ENCODE results near the gene CFAP410. TPM values are rescaled to one million over a fixed set of nuclear protein-coding genes. Genes with fewer than 3 reads are reported as not detected.

The CFAP410 gene
- total RNA-seq, 1 donor from 2014 or later: 10.4 TPM

- no peak overlapping the region for H3K4me2 ChIP-seq (ENCODE audit: low read length)
- H3K27ac Mint-ChIP-seq (ENCODE audit: unreplicated experiment): no peak overlapping the region
- no peak overlapping the region for H2AFZ ChIP-seq (ENCODE audit: low read depth, low read length)
- no peaks in the 10 kb centered on the region for H3K4me1 ChIP-seq (ENCODE audit: insufficient read depth, low read length)
- H3K79me2 ChIP-seq (ENCODE audit: insufficient read depth, low read length): no peaks in the 10 kb centered on the region
- no peaks in the 10 kb centered on the region for H3K9me3 ChIP-seq (ENCODE audit: insufficient read depth, low read depth, low read length)
- TF ChIP-seq CTCF (IDR thresholded peaks at IDR 0.05; ENCODE audit: insufficient read depth, low read depth, low read length) (no peak), EZH2 (IDR thresholded peaks at IDR 0.05; ENCODE audit: insufficient read depth, low read length) (no peak)
- peaks cover 61% of the 10 kb centered on the region for H3K27me3 Mint-ChIP-seq (ENCODE audit: low read depth, unreplicated experiment)
- no peak for DNase-seq (ENCODE audit: low read depth)
- H3K9me3 Mint-ChIP-seq (ENCODE audit: unreplicated experiment): peaks cover 7% of the 10 kb centered on the region
- H3K4me1 Mint-ChIP-seq (ENCODE audit: low read depth, unreplicated experiment): no peaks in the 10 kb centered on the region
- H3K36me3 Mint-ChIP-seq (ENCODE audit: low read depth, unreplicated experiment): peaks cover 10% of the 10 kb centered on the region
- H3K4me3 Mint-ChIP-seq (ENCODE audit: unreplicated experiment): no peak overlapping the region
- no peaks in the 10 kb centered on the region for H3K36me3 ChIP-seq (ENCODE audit: insufficient read depth, low read length)
- no peak overlapping the region for H3K4me3 ChIP-seq (ENCODE audit: insufficient read depth, low read depth, low read length)
- no peak for FAIRE-seq
- H3K9ac ChIP-seq (ENCODE audit: low read length): no peak overlapping the region
- no peaks in the 10 kb centered on the region for H3K27me3 ChIP-seq (ENCODE audit: insufficient read depth, low read length)
- no peaks in the 10 kb centered on the region for H4K20me1 ChIP-seq (ENCODE audit: insufficient read depth, low read length)
- H3K27ac ChIP-seq (ENCODE audit: low read depth, low read length): no peak overlapping the region
These were observed 33.4 kb upstream of the CFAP410 start for GRCh38 chr21:44372616-44373015.

DNA sequence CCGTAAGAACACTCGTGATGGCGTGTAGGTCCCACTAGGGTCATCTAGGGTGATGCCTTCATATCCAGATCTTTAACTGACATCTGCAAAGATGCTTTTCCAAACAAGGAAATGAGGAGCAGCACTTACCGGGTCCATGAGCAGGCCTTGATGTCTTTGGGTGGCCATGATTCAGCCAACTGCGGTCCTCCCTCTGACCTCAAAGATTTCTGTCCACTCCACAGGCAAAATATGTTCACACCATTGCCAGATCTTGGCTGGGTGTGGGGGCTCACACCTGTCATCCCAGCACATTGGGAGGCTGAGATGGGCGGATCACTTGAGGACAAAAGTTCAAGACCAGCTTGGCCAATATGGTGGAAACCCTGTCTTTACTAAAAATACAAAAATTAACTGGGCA lies 32.4 kb upstream of the CFAP410 start:
- Histone ChIP-seq H3K79me2 (ENCODE audit: insufficient read depth, low read length) (no peaks in the 10 kb centered on the region), H3K9me3 (ENCODE audit: insufficient read depth, low read depth, low read length) (no peaks in the 10 kb centered on the region), H3K4me2 (ENCODE audit: low read length) (no peak overlapping the region), H3K27ac (ENCODE audit: low read depth, low read length) (no peak overlapping the region), H4K20me1 (ENCODE audit: insufficient read depth, low read length) (no peaks in the 10 kb centered on the region), H3K4me1 (ENCODE audit: insufficient read depth, low read length) (no peaks in the 10 kb centered on the region), H3K27me3 (ENCODE audit: insufficient read depth, low read length) (no peaks in the 10 kb centered on the region), H3K4me3 (ENCODE audit: insufficient read depth, low read depth, low read length) (no peak overlapping the region), H3K36me3 (ENCODE audit: insufficient read depth, low read length) (no peaks in the 10 kb centered on the region), H2AFZ (ENCODE audit: low read depth, low read length) (no peak overlapping the region), H3K9ac (ENCODE audit: low read length) (no peak overlapping the region)
- no peak for DNase-seq (ENCODE audit: low read depth)
- H3K27me3 Mint-ChIP-seq (ENCODE audit: low read depth, unreplicated experiment): peaks cover 62% of the 10 kb centered on the region
- H3K36me3 Mint-ChIP-seq (ENCODE audit: low read depth, unreplicated experiment): peaks cover 10% of the 10 kb centered on the region
- no peaks in the 10 kb centered on the region for H3K4me1 Mint-ChIP-seq (ENCODE audit: low read depth, unreplicated experiment)
- FAIRE-seq: no peak
- H3K27ac Mint-ChIP-seq (ENCODE audit: unreplicated experiment): no peak overlapping the region
- TF ChIP-seq CTCF (IDR thresholded peaks at IDR 0.05; ENCODE audit: insufficient read depth, low read depth, low read length) (no peak), EZH2 (IDR thresholded peaks at IDR 0.05; ENCODE audit: insufficient read depth, low read length) (no peak)
- H3K4me3 Mint-ChIP-seq (ENCODE audit: unreplicated experiment): no peak overlapping the region
- H3K9me3 Mint-ChIP-seq (ENCODE audit: unreplicated experiment): peaks cover 7% of the 10 kb centered on the region

DNA sequence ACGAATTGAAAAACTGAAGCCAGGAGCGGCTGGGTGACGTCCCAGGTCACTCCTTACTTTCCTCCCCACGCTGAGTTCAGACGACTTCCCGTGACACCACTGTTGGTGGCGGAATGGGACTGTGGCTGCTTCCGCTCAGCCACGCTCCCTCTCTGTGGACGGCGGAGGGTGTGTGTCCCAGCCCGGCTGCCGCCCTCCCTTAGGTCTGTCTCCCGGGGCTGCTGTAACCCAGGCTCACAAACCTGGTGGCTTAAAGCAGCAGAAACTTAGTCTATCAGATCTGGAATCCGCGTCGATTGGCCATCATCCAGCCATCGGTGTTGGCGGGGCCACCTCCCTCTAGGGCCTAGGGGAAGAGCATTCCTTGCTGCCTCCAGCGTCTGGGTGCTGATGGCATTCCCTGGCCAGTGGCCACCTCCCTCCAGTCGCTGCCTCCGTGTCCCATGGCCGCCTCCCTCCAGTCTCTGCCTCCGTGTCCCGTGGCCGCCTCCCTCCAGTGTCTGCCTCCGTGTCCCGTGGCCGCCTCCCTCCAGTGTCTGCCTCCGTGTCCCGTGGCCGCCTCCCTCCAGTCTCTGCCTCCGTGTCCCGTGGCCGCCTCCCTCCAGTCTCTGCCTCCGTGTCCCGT lies 31.7 kb upstream of the CFAP410 start:
- Histone ChIP-seq H3K9me3 (ENCODE audit: insufficient read depth, low read depth, low read length) (no peaks in the 10 kb centered on the region), H3K4me3 (ENCODE audit: insufficient read depth, low read depth, low read length) (no peak overlapping the region)
- H3K9me3 Mint-ChIP-seq (ENCODE audit: unreplicated experiment): peaks cover 7% of the 10 kb centered on the region

More for the DNA sequence above, 31.7 kb upstream of the CFAP410 start:
- Mint-ChIP-seq H3K27me3 (ENCODE audit: low read depth, unreplicated experiment) (peaks cover 60% of the 10 kb centered on the region), H3K4me1 (ENCODE audit: low read depth, unreplicated experiment) (no peaks in the 10 kb centered on the region), H3K4me3 (ENCODE audit: unreplicated experiment) (no peak overlapping the region), H3K27ac (ENCODE audit: unreplicated experiment) (no peak overlapping the region), H3K36me3 (ENCODE audit: low read depth, unreplicated experiment) (peaks cover 5% of the 10 kb centered on the region)
- DNase-seq (ENCODE audit: low read depth) (no peak), FAIRE-seq (no peak)
- Histone ChIP-seq H4K20me1 (ENCODE audit: insufficient read depth, low read length) (no peaks in the 10 kb centered on the region), H2AFZ (ENCODE audit: low read depth, low read length) (no peak overlapping the region), H3K4me1 (ENCODE audit: insufficient read depth, low read length) (no peaks in the 10 kb centered on the region), H3K27ac (ENCODE audit: low read depth, low read length) (no peak overlapping the region), H3K79me2 (ENCODE audit: insufficient read depth, low read length) (no peaks in the 10 kb centered on the region), H3K9ac (ENCODE audit: low read length) (no peak overlapping the region), H3K36me3 (ENCODE audit: insufficient read depth, low read length) (no peaks in the 10 kb centered on the region), H3K4me2 (ENCODE audit: low read length) (no peak overlapping the region), H3K27me3 (ENCODE audit: insufficient read depth, low read length) (no peaks in the 10 kb centered on the region)
- TF ChIP-seq CTCF (IDR thresholded peaks at IDR 0.05; ENCODE audit: insufficient read depth, low read depth, low read length) (no peak), EZH2 (IDR thresholded peaks at IDR 0.05; ENCODE audit: insufficient read depth, low read length) (no peak)

Measured in astrocyte (in vitro differentiated cells and primary cell).